ENCODE data around the gene CD200R1L.

The CD200R1L gene

DNA sequence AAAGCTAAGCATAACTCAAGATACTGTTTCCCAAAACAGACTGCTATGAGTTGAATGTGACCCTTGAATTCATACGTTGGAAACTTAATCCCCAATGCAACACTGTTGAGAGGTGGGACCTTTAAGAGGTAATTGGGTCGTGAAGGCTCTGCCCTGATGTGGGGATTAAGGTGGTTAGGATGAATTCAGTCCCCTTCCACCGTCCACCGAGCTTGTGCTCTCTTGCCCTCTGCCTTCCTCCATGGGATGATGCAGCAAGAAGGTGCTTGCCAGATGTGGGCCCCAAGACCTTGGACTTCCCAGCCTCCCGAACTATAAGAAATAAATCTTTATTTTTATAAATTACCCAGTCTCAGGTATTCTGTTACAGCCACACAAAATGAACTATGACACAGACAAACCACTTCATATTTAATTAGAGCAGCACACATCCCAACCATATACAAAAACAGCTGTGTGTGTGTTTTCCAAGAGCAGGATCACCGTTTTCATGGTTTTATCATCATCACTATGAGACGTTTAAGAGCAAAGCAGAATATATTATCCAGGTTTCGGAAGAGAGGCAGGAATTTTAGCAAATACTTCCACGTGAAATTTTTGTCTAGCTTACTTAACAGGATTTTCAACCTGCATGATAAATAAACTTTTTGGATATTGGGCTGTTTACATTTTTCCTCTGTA, 61.2 kb downstream of the CD200R1L start:
- no peak for DNase-seq

GRCh38 chr3:112782491-112782890, 64.2 kb downstream of the CD200R1L start:
- DNase-seq, result no peak

DNA sequence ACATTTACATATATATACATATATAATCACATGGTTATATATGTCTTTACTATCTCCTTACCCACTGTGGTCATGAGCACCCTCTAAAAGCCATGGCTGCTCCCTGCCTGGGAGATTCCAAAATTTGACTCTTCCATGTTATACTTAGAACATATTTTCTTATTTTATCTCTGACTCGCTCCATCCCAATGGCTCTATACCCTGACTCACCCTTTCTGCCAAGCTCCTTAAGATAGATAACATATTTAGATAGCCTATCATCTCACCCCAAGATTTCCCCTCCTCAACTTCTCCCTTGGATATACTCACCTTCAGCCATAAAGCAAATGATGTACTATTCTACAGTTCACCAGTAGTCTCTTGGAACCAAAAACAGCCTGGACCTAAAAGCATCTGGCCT, 65.1 kb downstream of the CD200R1L start:
- DNase-seq, result no peak

GRCh38 chr3:112779558-112780480, 66.8 kb downstream of the CD200R1L start:
- DNase-seq, result no peak

- no peak for DNase-seq
Measured at GRCh38 chr3:112779011-112779410, 67.7 kb downstream of the CD200R1L start.

- DNase-seq, result no peak
Measured at GRCh38 chr3:112778353-112778948, 68.2 kb downstream of the CD200R1L start.

DNA sequence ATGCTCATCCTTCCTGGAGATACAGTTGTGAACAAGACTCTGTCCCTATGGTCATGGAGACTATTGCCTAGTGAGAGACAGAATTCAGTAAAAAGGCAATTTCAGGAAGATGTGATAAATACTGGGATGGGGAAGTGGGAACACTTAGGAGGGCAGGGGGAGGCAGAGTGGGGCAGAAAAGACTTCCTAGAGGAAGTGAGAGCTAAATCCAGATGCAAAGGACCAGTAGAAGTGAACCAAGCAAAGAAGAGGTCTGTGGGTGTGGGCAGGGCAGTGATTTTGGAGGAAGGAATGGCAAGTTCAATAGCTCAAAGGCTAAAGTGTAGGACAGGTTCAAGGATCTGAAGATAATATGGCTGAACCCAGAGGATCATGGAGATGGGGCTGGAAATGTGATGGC, 68.9 kb downstream of the CD200R1L start:
- no peak for DNase-seq

- DNase-seq, result no peak
Measured at GRCh38 chr3:112776836-112777235, 69.8 kb downstream of the CD200R1L start.

DNA sequence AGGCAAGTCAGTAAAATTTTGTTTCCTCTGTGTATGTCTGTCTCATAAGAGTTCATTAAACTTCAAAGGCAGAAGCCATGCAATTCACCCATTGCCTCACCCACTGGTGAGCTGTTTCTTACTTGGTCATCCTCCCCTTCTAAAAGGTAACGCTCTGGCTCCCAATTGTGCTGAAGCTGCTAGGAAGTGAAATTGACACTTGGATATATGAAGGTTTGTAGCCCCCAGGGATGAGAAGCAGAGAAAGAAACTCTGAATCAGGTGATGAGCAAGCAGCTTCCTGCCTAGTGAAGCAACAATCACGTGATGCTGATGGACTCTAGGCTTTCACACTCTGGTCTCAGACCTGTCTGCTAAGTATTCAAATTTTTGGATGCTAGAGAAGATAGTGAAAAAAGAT, 70.7 kb downstream of the CD200R1L start:
- DNase-seq, result no peak

DNA sequence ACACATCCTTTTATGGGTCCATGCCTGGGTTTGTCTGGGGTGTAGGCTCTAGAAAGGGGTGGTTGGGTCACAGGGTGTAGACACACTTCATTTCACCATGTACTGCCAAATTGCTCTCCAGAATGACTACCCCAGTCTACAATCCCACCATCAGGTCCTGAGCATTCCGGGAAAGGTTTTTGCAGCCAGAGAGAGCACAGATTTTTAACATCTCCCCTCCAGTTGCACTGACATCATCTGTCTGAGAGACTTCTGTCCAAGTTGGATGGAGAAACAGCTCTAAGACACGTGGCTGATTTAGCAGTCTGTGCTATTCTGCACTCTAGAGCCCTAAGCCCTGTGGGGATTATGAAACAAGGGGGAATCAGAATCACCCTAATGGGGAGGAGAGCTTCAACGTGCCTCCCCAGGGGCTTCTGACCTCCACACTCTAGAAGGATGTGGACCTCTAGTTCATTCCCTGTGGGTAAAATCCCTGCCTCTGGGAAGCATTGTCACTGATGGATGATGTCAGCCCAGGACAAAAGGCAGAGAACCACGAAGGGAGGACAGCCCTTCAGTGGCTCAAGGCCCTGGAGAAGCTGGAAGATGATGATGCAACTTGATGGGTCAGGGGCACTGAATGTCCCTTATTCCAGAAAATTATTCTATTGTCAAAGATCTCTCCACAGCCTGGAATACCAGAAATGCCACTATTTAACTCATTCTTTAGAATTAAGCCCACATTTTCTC, 71.5 kb downstream of the CD200R1L start:
- DNase-seq, result no peak

- DNase-seq, result no peak
Measured at GRCh38 chr3:112774293-112774926, 72.3 kb downstream of the CD200R1L start.

- DNase-seq, result no peak
Measured at GRCh38 chr3:112773864-112774263, 72.8 kb downstream of the CD200R1L start.

- no peak for DNase-seq
Measured at GRCh38 chr3:112770951-112771350, 75.7 kb downstream of the CD200R1L start.

- DNase-seq, result no peak
Measured at GRCh38 chr3:112770032-112770626, 76.5 kb downstream of the CD200R1L start.

DNA sequence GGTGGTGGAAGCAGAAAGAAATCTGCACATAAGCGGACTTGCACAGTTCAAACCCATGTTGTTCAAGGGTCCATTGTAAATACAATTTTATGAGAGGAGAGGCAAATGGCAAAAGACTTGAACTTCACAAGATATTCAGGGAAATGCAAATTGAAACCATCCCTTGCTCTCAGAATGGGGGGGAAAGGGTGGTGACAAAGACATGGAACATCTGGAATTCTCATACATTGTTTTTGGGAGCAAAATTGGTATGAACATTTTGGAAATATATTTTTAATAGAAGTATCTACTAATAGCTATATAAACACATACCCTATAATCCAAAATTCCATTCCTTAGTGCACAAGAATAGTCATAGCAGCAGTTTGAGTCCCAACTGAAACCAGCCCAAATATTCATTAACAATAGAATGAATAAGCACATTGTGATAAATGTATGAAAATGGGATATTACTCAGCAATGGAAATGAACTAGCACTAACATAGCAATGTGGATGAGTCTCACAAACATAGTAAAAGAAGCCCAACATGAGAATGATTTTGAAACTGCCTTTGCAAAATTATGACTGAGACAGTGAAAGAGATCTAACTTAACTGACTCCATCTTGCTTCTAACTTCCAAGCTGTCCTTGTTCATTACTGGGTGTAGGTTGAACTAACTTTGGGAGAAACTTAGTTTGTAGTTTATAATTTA, 77.2 kb downstream of the CD200R1L start:
- DNase-seq, result no peak

DNA sequence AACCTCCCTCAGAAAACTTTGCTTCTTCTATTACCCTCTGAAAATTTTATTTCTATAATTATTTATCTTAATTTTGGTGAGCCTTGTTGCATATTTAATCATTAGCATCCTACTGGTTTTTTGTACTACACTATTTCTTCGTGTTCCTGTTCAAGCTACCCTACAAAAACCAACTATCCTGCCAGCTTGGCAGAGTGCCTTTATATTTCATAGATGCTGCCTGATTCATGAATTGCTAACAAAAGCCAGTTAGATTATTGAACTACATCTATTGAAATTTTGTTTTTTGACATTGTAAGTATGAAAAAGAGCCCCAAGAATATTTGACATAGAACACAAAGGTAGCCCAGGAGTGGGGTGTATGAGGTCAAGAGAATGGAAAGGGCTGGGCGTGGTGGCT, 78.9 kb downstream of the CD200R1L start:
- no peak for DNase-seq

DNA sequence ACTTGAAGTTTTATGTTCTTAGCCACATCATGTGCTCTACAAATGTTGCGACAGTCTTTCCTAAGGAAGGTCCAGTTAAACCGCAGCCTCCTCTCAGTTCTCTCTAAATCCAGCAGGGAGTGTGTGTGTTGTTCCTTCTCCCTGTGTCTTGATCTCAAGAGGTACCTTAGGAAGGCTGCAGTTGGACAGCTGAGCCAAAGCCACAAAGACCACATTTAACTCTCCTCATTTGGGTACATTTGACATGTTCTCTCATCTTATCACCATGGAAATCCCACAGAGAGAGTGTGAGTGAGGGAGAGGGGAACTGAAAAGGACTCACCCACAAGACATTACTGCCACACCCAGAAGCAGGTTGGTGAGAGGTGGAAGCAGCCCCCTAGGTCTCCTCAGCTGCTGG, 79.5 kb downstream of the CD200R1L start:
- no peak for DNase-seq
